ENCODE measurements around the gene CARD11.
"Not testable (repeated sequence)": the region's sequence is repeated elsewhere in the genome, so short reads cannot be mapped to it uniquely, and the experiment has no call there.

CARD11 gene

DNA sequence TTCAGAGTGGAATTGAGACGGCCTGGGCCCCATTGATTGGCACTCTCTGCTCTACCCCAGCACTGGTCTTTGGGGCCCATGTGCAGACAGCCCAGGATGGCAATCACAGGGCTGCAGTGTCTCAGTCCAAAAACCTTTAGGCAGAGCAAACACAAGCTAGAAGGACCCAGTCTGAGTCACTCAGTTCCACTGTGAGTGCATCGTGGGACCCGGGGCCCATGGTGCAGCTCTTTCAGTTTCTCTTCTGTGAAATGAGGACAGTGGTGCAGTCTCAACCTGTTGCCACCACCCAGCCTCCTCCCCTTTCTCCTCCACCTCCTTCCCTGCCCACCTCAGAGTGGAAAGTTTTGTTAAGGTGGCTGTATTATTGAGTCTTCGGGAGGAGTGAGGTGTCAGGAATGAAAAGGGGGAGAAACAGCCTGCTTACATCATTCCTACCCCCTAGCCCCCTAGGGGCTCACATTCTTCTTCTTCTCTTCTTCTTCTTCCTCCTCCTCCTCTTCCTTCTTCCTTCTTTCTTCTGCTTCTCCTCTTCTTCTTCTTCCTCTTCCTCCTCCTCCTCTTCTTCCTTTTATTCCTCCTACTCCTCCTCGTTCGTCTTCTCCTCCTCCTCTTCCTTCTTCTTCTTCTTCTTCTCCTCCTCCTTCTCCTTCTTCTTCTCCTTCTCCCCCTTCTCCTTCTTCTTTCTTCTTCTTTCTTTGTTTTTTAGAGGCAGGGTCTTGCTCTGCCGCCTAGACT is 19.5 kb upstream of the CARD11 start:
- DNase-seq, result peak; percentile 89

GRCh38 chr7:3057066-3057420 is 13.4 kb upstream of the CARD11 start:
- no peak for DNase-seq

DNA sequence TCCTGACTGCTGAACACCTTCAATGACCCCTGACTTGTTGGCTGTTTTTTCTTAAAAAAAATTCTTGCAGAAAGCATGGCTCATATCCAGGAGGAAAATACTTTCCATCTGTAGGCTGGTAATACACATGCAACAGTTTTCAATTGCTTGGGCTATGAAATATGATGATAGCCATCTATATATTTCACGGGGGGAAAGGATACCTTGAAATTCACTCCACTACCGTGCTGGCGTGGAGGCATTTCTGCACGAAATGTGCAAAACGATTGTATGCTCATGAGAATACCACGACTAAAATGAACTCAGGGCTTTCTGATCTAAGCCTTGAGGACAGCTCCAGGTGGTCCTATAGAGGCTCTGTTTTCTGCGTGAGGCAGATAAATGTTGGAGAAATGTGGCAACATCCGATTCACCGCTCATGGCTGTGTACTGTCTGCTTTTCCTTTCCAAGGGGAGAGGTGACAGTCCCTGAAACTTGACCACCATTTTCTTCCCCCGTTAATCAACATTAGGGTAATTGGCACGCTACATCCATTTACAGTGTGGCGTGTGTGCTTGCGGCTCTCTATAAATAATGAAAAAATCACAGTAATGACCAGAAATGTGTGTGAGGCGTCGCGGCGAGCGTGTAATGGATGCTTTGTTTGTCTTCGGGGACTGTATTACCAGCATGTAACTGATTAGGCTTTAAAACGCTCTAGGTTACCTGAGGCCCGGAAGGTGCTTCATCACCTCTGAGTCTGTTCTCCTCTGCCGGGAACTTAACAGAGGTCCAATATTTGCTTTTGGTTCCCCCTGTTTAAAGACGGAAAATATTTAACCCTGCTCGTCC is 12.8 kb upstream of the CARD11 start:
- DNase-seq, result no peak

DNA sequence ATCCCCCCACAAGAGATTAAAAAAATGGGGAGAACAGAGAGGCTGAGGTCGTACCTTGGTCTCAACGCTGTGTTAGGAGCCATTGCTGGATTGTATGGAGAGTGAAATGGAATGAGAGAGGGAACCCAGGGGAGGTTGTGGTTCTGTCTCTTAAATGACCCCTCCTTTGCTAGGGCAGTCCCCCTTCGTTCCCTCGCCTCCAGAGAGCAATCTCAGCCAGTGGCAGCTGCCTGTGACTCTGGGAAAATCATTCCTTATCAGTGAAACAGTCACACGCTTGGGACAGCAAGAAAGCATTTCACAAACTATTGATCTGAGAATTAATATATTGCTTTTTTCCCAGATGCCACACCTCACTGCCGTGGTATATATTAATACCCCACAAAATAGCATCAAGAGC is 12.0 kb upstream of the CARD11 start:
- no peak for DNase-seq

GRCh38 chr7:3042861-3043489 is 692 bp downstream of the CARD11 start:
- DNase-seq, result peak; percentile 84

- no peak for DNase-seq
Measured at GRCh38 chr7:3041986-3042675, 1.5 kb downstream of the CARD11 start.

DNA sequence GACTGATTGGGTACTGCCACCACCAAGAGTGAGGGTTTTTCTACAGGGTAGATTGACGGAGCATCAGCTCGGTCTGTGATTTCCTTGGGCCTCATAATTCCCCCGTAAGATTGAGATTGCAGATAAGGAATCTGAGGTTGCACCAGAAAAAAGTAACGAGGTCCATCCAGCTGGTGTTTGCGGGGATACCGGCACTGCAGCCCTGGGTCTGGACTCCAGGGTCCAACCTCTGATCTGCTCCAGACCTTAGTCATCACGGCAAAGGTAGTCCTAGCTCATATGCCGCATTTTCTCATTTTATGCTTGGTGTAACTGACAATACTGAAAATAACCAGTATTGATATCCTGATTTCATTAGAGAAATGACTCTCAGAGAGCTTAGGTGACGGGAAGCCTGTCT is 3.9 kb downstream of the CARD11 start:
- peak; percentile 45 for DNase-seq

GRCh38 chr7:3038011-3038410 is 5.7 kb downstream of the CARD11 start:
- DNase-seq, result not testable (repeated sequence)

DNA sequence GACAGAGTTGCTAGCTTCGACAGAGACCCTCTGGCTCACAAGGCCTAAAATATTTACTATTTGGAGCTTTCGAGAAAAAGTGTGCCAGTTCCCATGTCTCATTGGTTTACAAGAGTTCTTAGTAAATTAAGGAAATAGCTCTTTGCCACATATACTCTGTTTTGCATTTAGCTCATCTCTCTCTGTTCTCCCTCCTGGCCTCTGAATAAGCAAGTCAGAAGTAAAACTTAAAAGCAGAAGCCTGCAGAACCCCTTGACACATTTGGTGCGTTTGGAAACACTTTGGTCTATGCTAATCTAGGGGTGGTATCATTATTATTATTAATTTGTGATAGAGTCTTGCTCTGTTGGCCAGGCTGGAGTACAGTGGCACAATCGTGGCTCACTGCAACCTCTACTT is 6.4 kb downstream of the CARD11 start:
- DNase-seq, result no peak

DNA sequence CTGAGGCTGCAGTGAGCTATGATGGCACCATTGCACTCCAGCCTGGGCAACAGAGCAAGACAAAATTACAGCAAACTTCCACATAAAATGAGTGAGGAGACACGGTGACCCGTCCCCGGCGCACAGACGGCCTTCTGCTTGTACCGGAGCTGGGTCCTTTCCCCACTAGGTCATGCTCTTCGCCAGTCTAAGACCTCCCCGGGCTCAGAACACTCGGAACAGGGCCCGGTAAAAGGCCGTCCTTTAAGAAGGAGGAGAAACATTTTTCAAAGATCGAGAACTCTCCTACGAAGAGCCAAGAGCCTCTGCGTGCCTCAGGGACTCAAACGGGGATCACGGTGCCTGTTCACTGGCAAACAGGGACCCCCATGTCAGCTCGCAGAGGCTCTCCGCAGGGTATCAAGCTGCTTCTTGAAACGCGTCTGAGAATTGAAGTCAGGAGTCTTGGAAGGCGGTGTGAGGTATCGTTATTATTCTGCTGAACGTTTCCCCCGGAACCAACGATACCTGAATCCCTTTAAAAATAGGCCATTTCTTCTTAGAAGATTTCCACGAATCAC is 9.0 kb downstream of the CARD11 start:
- no peak for DNase-seq

- no peak for DNase-seq
Measured at GRCh38 chr7:3033581-3033980, 10.1 kb downstream of the CARD11 start.

DNA sequence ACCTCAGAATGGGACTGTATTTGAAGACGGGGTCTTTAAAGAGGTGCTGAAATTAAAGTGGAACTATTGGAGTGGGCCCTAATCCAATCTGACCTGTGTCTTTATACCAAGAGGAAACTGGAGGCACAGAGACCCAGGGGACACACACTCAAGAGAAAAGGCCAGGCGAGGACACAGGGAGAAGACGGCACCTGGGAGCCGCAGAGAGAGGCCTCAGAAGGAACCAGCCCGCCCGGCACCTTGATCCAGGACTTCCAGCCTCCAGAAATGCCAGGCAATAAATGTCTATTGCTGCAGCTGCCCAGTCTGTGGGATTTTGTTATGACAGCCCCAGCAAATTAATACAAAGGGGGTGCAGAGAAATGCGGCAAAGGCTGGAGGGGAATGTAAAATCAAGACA is 10.5 kb downstream of the CARD11 start:
- no peak for DNase-seq

- DNase-seq, result no peak
Measured at GRCh38 chr7:3032256-3032655, 11.4 kb downstream of the CARD11 start.

GRCh38 chr7:3029138-3029537 is 14.5 kb downstream of the CARD11 start:
- DNase-seq, result no peak

- DNase-seq, result no peak
Measured at GRCh38 chr7:3028758-3029093, 14.9 kb downstream of the CARD11 start.

- DNase-seq, result peak; percentile 69
Measured at GRCh38 chr7:3028071-3028757, 15.5 kb downstream of the CARD11 start.

DNA sequence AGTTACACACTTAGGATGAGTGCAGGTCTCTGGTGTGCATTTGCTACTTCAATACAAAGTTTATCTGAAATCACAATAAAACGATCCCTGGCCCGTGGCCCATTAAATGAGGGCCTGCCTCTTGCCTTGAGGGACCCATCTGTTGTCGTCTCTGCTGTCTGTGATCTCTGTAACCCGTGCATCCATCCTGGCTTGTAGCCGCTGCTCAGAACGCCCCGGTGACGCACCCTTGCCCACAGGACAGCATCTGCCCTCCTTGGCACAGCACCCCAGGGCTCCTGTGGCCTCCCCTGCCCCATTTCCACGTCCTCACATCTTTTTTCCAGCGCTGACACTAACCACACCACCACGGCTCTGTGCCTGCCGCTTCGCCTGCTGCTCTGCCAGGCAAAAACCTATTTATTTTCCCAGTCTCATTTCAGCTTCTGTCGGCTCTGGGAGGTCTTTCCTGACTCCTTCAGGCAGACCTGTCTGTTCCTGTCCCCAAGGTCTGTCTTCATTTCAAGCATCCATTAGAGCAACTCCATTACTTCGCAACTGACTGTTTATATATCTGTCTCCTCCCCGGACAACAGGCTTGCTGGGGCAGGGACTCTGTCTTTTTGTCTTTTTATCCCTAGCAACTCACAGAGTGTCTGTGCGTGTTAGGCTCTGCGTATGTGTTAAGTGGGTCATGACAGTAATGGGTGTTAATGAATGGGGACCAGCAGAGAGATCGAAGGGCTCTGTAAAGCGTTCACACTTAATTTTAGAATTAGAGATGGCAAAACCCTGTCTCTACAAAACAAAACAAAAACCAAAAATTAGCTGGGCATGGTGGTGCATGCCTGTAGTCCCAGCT is 16.4 kb downstream of the CARD11 start:
- DNase-seq, result no peak

DNA sequence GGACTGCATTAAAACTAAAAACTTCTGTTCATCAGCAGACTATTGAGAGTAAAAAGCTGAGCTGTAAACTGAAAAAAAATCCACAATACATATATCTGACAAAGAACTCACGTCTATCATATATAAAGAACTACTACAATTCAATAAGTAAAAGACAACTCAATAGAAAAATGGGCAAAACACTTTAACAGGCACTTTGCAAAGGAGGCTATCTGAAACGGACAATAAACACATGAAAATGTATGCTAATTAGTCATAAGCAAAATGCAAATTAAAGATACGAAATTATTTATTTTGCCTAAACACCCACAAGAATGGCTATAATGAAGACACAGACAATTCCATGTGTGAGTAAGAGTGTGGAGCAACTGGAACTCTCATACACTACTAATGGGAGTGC is 18.1 kb downstream of the CARD11 start:
- no peak for DNase-seq

GRCh38 chr7:3021825-3022224 is 21.8 kb downstream of the CARD11 start:
- no peak for DNase-seq

DNA sequence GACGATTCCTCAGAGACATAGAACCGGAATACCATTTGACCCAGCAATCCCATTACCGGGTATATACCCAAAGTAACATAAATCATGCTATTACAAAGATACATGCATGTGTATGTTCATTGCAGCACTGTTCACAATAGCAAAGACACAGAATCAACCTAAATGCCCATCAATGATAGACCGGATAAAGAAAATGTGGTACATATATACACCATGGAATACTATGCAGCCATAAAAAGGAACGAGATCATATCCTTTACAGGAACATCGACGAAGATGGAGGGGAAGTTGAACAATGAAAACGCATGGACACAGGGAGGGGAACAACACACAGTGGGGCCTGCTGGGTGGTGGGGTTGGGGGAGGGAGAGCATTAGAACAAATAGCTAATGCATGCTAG is 22.4 kb downstream of the CARD11 start:
- not testable (repeated sequence) for DNase-seq

GRCh38 chr7:3020416-3020815 is 23.3 kb downstream of the CARD11 start:
- no peak for DNase-seq

GRCh38 chr7:3019801-3020200 is 23.9 kb downstream of the CARD11 start:
- no peak for DNase-seq

Measured in activated CD4-positive, alpha-beta T cell treated with anti-CD3 and anti-CD28 coated beads, Interleukin-2, Interleukin-6, amounts not matched to agents 100 ng/mL and 50 ng/mL, durations not matched to agents 16 hours and 8 hours (primary cell).